NCI-H345 (cell line): ENCODE data around the gene FAM200B.

Experiments
- DNase-seq: peaks from one replicate; lab custom pipeline; 2025; lab: John Stamatoyannopoulos, UW

Gene FAM200B

GRCh38 chr4:15668566-15669435 lies 12.8 kb upstream of the FAM200B start:
- no peak for DNase-seq

- no peak for DNase-seq
Observed at GRCh38 chr4:15670576-15670975, 11.1 kb upstream of the FAM200B start.

GRCh38 chr4:15672101-15672500 lies 9.5 kb upstream of the FAM200B start:
- no peak for DNase-seq

GRCh38 chr4:15673337-15673736 lies 8.3 kb upstream of the FAM200B start:
- DNase-seq: no peak

- no peak for DNase-seq
Observed at GRCh38 chr4:15674046-15674445, 7.6 kb upstream of the FAM200B start.

- DNase-seq: no peak
Observed at GRCh38 chr4:15674926-15675325, 6.7 kb upstream of the FAM200B start.

- DNase-seq: no peak
Observed at GRCh38 chr4:15675356-15675755, 6.3 kb upstream of the FAM200B start.

GRCh38 chr4:15676039-15676438 lies 5.6 kb upstream of the FAM200B start:
- no peak for DNase-seq

- DNase-seq: no peak
Observed at GRCh38 chr4:15676899-15677298, 4.7 kb upstream of the FAM200B start.

- DNase-seq: no peak
Observed at GRCh38 chr4:15677507-15677988, 4.1 kb upstream of the FAM200B start.

GRCh38 chr4:15681067-15681371 lies 608 bp upstream of the FAM200B start:
- DNase-seq: no peak

GRCh38 chr4:15682242-15683142 lies 865 bp downstream of the FAM200B start:
- DNase-seq: no peak

- DNase-seq: no peak
Observed at GRCh38 chr4:15683143-15683495, 1.5 kb downstream of the FAM200B start.

GRCh38 chr4:15684498-15684897 lies 2.9 kb downstream of the FAM200B start:
- no peak for DNase-seq

GRCh38 chr4:15688051-15688450 lies 6.4 kb downstream of the FAM200B start:
- no peak for DNase-seq

GRCh38 chr4:15689540-15689939 lies 7.9 kb downstream of the FAM200B start:
- no peak for DNase-seq

- DNase-seq: no peak
Observed at GRCh38 chr4:15690020-15690809, 8.6 kb downstream of the FAM200B start.

GRCh38 chr4:15691346-15692135 lies 9.9 kb downstream of the FAM200B start:
- DNase-seq: no peak

- no peak for DNase-seq
Observed at GRCh38 chr4:15692602-15693001, 11.0 kb downstream of the FAM200B start.

- DNase-seq: no peak
Observed at GRCh38 chr4:15694431-15694830, 12.8 kb downstream of the FAM200B start.

GRCh38 chr4:15695240-15695699 lies 13.6 kb downstream of the FAM200B start:
- DNase-seq: no peak
